BLaER1 (cell line): Measurements from ENCODE around the gene URAD.

Source experiments
- H3K27ac ChIP-seq: shearing (Covaris generic); formaldehyde crosslinking; 2 replicates; pipeline ENCODE4 v1.8.1; 2022
- H3K27me3 ChIP-seq: shearing (Covaris generic); formaldehyde crosslinking; 2 replicates; pipeline ENCODE4 v1.8.1; 2022
- H3K36me3 ChIP-seq: shearing (Covaris generic); formaldehyde crosslinking; 2 replicates; pipeline ENCODE4 v1.8.1; 2022
- H3K4me1 ChIP-seq: shearing (Covaris generic); formaldehyde crosslinking; 2 replicates; pipeline ENCODE4 v1.8.1; 2022
- H3K4me2 ChIP-seq: shearing (Covaris generic); formaldehyde crosslinking; 2 replicates; pipeline ENCODE4 v1.8.1; 2022
- H3K4me3 ChIP-seq: shearing (Covaris generic); formaldehyde crosslinking; 2 replicates; pipeline ENCODE4 v1.8.1; 2022
- H3K9ac ChIP-seq: shearing (Covaris generic); formaldehyde crosslinking; 2 replicates; pipeline ENCODE4 v1.8.1; 2022
- H3K9me3 ChIP-seq: shearing (Covaris generic); formaldehyde crosslinking; 2 replicates; pipeline ENCODE4 v1.8.1; 2022
- H4K20me1 ChIP-seq: shearing (Covaris generic); formaldehyde crosslinking; 2 replicates; pipeline ENCODE4 v1.8.1; 2022
- Cebpa-rat ChIP-seq: shearing (Covaris generic); IDR thresholded peaks from 2 replicates; pipeline ENCODE4 v1.8.1; 2022

URAD gene

DNA sequence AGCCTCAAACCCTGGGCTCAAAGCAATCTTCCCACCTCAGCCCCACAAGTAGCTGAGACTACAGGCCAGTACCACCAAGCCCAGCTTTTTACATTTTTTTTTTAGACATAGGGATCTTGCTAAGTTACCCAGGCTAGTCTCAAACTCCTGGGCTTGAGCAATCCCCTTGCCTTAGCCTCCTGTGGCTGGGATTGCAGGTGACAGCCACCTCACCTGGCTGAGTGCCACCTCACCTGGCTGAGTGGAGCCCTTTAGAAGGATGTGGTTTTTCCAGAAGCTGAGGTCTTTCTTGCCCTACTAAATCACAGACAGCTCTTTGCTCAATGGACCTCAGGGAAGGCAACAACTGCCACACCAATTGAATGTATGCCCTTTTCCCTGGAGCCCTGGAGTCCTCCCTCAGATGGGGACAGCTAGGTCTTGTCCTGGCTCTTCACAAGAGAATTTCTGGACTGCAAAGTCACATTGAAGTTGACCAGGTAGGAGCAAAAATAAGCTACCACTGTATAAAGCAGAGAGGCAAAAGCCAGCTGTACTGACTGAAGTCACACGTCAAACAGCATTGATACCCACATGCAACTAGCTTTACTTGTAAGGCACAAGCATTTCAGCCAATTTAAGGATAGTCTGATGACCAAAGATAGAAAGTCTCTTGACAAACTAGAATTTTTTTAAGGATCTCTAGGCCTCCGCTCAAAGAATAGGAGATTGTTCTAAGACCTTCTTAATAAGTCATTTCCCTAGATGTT is 54.7 kb downstream of the URAD start:
- Histone ChIP-seq H3K4me2 (no peak overlapping the region), H3K4me1 (no peaks in the 10 kb centered on the region)
- no peak for TF ChIP-seq Cebpa-rat

DNA sequence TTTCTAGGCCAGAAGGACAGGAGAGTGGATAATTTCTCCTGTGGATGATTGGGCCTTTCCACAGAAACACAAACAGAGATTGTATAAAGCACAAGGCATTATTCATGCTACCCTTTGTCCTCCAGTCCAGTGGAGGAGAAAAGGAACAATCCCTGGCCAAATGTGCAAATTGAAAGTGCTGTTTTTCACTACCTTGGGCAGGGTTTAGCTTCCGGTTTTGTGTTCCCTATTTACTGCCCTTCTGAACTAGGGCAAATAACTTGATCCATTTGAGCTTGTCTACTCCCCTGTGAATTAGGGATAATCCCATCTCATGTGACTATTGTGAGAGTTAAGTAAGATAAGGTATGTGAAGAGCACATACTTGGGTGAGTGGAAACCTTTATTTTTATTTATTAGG is 55.4 kb downstream of the URAD start:
- TF ChIP-seq Cebpa-rat, result no peak
- Histone ChIP-seq H3K9ac (no peak overlapping the region), H3K4me3 (no peak overlapping the region), H3K27ac (no peak overlapping the region), H4K20me1 (peaks cover 11% of the 10 kb centered on the region; the same call in 1 of the 2 replicates), H3K4me1 (no peaks in the 10 kb centered on the region), H3K9me3 (peaks cover 14% of the 10 kb centered on the region), H3K36me3 (no peaks in the 10 kb centered on the region), H3K27me3 (peaks cover 30% of the 10 kb centered on the region), H3K4me2 (no peak overlapping the region)

More for the DNA sequence above, 54.7 kb downstream of the URAD start:
- no peaks in the 10 kb centered on the region for H3K36me3 ChIP-seq
- no peak overlapping the region for H3K4me3 ChIP-seq
- no peak overlapping the region for H3K27ac ChIP-seq
- peaks cover 24% of the 10 kb centered on the region for H3K27me3 ChIP-seq
- peaks cover 5% of the 10 kb centered on the region; the same call in 1 of the 2 replicates for H4K20me1 ChIP-seq
- H3K9ac ChIP-seq, result no peak overlapping the region
- H3K9me3 ChIP-seq, result peaks cover 8% of the 10 kb centered on the region

DNA sequence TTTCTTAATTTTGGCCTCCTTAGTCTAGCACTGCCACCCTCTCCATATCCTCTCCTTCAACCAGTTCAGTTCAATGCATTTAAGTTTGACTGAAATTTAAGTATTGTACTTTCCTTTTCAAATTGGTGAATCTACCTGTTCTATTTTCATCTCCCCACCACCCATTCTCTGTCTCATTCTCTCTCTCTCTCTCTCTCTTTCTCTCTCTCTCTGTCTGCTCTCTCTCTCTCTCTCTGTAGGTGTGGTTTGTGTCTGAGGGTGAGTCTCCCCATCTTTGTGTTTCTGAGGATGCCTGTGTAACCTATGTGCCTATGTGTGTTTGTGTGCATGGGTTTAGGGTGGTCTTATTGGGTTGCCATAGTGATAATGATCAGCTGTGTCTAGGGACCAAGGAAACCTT is 58.6 kb downstream of the URAD start:
- no peak for TF ChIP-seq Cebpa-rat
- Histone ChIP-seq H3K4me1 (no peaks in the 10 kb centered on the region; the same call in 1 of the 2 replicates), H3K4me2 (no peak overlapping the region), H3K27ac (no peak overlapping the region), H3K36me3 (no peaks in the 10 kb centered on the region), H3K9me3 (peaks cover 47% of the 10 kb centered on the region), H3K4me3 (no peak overlapping the region), H4K20me1 (peaks cover 38% of the 10 kb centered on the region), H3K27me3 (peaks cover 63% of the 10 kb centered on the region), H3K9ac (no peak overlapping the region)

DNA sequence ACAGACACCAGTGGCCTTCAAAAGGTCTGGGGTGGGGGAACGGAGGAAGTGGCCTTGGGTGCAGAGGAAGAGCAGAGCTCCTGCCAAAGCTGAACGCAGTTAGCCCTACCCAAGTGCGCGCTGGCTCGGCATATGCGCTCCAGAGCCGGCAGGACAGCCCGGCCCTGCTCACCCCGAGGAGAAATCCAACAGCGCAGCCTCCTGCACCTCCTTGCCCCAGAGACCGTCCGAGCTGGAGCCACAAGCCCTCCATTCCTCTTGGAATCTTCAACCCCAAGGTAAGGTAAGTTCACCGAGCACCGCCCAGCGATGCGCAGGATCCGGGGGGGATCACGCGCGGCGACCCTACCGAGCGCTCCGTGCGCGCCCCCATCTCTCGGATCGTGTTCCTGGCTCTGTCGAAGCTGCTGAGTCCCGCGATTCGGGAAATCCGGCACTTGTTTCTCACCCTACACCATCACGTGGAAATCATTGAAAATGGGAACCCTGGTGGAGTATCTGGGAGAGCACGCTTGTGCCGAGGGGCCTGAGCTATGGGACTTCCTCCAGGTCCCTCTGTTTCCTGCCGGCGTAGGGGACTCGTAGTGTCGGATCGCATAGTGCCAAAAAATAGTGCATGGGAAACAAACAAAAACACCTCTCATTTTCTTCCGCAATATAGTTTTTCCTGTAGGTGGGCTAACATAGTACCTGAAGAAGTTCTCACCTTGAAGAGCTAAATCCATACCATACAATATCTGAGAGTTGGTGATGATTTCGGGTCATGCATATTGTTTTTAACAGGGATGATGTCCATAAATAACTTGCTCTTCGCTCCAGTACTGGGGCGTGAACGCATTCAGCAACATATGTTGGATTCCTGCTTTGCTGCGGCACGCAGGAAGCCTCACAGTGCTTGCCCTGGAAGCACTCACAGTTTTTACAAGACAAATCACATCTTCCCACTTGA is 59.4 kb downstream of the URAD start:
- TF ChIP-seq Cebpa-rat, result no peak
- Histone ChIP-seq H3K36me3 (no peaks in the 10 kb centered on the region), H3K27me3 (peaks cover 70% of the 10 kb centered on the region), H4K20me1 (peaks cover 46% of the 10 kb centered on the region), H3K4me1 (no peaks in the 10 kb centered on the region; the same call in 1 of the 2 replicates), H3K27ac (no peak overlapping the region), H3K9ac (no peak overlapping the region), H3K9me3 (peaks cover 55% of the 10 kb centered on the region), H3K4me2 (no peak overlapping the region), H3K4me3 (no peak overlapping the region)

DNA sequence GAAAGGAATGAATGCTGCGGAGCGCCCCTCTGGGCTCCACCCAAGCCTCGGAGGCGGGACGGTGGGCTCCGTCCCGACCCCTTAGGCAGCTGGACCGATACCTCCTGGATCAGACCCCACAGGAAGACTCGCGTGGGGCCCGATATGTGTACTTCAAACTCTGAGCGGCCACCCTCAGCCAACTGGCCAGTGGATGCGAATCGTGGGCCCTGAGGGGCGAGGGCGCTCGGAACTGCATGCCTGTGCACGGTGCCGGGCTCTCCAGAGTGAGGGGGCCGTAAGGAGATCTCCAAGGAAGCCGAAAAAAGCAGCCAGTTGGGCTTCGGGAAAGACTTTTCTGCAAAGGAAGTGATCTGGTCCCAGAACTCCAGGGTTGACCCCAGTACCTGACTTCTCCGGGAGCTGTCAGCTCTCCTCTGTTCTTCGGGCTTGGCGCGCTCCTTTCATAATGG is 60.1 kb downstream of the URAD start:
- Histone ChIP-seq H3K9me3 (peaks cover 61% of the 10 kb centered on the region), H3K4me3 (0 out of 2 replicates have a peak overlapping the region, but pooled peaks have one; percentile 7), H3K27me3 (peaks cover 77% of the 10 kb centered on the region), H3K4me2 (no peak overlapping the region), H3K36me3 (no peaks in the 10 kb centered on the region), H3K27ac (no peak overlapping the region), H3K9ac (no peak overlapping the region), H3K4me1 (no peaks in the 10 kb centered on the region; the same call in 1 of the 2 replicates), H4K20me1 (peaks cover 52% of the 10 kb centered on the region)
- TF ChIP-seq Cebpa-rat, result no peak
